Liver (tissue), 3 donors: Measurements from ENCODE around the gene NGFR.

Source experiments
- EGR1 ChIP-seq, 2 donors: IDR thresholded peaks; 2 replicates each; pipeline ENCODE4 v1.6.1; 2016 to 2018; ENCODE audit warnings: antibody characterized with exemption in 2 of 2, low read depth in 2 of 2
- JUND ChIP-seq, 2 donors: IDR thresholded peaks; 2 replicates each; pipeline ENCODE4 v1.6.1; 2016; ENCODE audit warnings: antibody characterized with exemption in 2 of 2
- YY1 ChIP-seq: IDR thresholded peaks from 2 replicates; pipeline ENCODE4 v1.6.1; 2016; ENCODE audit warnings: antibody characterized with exemption, mild to moderate bottlenecking
- TF ChIP-seq, protein P1 (sequence below): fragments of 150-350 bp; IDR thresholded peaks from 2 replicates; pipeline ENCODE4 v1.5.1; 2017; ENCODE audit warnings: improper control_type of control experiment, low read depth, low read length; ENCODE audit not compliant: missing input control
- TF ChIP-seq, protein P2 (sequence below): IDR thresholded peaks from 2 replicates; pipeline ENCODE4 v1.6.1; 2016; ENCODE audit warnings: antibody characterized with exemption
- TF ChIP-seq, protein P3 (sequence below): IDR thresholded peaks from 2 replicates; pipeline ENCODE4 v1.6.1; 2016; ENCODE audit warnings: antibody characterized with exemption, mild to moderate bottlenecking
- donor health status: healthy.
- donor health status: healthy.

DNA sequence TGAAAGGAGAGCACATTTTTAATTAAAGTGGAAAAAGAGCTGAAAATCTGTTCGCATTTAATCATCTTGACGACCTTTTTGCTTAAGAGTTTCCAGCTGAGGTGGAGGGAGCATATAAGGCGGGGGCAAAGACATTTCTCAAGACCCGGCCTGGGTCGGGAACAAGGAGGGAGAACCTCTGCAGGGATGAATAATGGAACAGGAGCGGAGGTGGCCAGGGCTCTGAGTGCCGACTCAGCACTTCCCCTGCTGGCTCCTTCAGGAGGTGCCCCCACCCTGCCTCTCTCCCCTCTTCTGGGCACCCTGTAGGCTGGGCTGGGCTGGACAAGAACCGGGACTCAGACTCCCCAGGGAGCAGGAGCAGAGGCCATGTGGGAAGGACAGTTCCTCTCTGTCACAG, 7.9 kb upstream of the NGFR start:
- TF ChIP-seq, protein P1, sequence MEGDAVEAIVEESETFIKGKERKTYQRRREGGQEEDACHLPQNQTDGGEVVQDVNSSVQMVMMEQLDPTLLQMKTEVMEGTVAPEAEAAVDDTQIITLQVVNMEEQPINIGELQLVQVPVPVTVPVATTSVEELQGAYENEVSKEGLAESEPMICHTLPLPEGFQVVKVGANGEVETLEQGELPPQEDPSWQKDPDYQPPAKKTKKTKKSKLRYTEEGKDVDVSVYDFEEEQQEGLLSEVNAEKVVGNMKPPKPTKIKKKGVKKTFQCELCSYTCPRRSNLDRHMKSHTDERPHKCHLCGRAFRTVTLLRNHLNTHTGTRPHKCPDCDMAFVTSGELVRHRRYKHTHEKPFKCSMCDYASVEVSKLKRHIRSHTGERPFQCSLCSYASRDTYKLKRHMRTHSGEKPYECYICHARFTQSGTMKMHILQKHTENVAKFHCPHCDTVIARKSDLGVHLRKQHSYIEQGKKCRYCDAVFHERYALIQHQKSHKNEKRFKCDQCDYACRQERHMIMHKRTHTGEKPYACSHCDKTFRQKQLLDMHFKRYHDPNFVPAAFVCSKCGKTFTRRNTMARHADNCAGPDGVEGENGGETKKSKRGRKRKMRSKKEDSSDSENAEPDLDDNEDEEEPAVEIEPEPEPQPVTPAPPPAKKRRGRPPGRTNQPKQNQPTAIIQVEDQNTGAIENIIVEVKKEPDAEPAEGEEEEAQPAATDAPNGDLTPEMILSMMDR: no peak
- TF ChIP-seq EGR1 (IDR thresholded peaks at IDR 0.05; ENCODE audit: low read depth in 2 of 2) (no peak), JUND (IDR thresholded peaks at IDR 0.05) (no peak), YY1 (no peak)
- TF ChIP-seq, protein P2, sequence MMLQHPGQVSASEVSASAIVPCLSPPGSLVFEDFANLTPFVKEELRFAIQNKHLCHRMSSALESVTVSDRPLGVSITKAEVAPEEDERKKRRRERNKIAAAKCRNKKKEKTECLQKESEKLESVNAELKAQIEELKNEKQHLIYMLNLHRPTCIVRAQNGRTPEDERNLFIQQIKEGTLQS: no peak
- TF ChIP-seq, protein P3, sequence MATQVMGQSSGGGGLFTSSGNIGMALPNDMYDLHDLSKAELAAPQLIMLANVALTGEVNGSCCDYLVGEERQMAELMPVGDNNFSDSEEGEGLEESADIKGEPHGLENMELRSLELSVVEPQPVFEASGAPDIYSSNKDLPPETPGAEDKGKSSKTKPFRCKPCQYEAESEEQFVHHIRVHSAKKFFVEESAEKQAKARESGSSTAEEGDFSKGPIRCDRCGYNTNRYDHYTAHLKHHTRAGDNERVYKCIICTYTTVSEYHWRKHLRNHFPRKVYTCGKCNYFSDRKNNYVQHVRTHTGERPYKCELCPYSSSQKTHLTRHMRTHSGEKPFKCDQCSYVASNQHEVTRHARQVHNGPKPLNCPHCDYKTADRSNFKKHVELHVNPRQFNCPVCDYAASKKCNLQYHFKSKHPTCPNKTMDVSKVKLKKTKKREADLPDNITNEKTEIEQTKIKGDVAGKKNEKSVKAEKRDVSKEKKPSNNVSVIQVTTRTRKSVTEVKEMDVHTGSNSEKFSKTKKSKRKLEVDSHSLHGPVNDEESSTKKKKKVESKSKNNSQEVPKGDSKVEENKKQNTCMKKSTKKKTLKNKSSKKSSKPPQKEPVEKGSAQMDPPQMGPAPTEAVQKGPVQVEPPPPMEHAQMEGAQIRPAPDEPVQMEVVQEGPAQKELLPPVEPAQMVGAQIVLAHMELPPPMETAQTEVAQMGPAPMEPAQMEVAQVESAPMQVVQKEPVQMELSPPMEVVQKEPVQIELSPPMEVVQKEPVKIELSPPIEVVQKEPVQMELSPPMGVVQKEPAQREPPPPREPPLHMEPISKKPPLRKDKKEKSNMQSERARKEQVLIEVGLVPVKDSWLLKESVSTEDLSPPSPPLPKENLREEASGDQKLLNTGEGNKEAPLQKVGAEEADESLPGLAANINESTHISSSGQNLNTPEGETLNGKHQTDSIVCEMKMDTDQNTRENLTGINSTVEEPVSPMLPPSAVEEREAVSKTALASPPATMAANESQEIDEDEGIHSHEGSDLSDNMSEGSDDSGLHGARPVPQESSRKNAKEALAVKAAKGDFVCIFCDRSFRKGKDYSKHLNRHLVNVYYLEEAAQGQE: no peak
